CD4-positive, alpha-beta T cell (primary cell): Measurements from ENCODE around the gene COQ7. TPM values are rescaled to one million over a fixed set of nuclear protein-coding genes. Genes with fewer than 3 reads are reported as not detected.

Experiments
- ATAC-seq: fragments of 200-7000 bp; cut with Tn5 transposase; one replicate; pipeline ENCODE4 v1.10.0; 2022; ENCODE audit warnings: mild to moderate bottlenecking; ENCODE audit not compliant: poor library complexity
- CTCF ChIA-PET: fragments of 350-600 bp; sonication (Branson Sonifier 250); formaldehyde crosslinking; loops from one replicate; lab custom pipeline; 2021; ENCODE audit warnings: antibody characterized with exemption, inconsistent platforms; lab: Charles Lee
- POLR2A ChIA-PET: fragments of 350-600 bp; sonication (Branson Sonifier 250); formaldehyde crosslinking; loops from one replicate; lab custom pipeline; 2021; ENCODE audit warnings: antibody characterized with exemption, inconsistent platforms; lab: Charles Lee
- DNase-seq, 14 experiments: peaks; one replicate each; pipeline ENCODE4 v3.0.0-alpha.2; 2013 to 2020; ENCODE audit warnings: mixed read lengths in 2 of 14
- H3K27ac ChIP-seq, 2 donors: one replicate each; pipeline versions ENCODE4 v1.5.1 to v1.7.0; 2013; ENCODE audit warnings: low read length in 2 of 2, low read depth in 1 of 2, mild to moderate bottlenecking in 1 of 2
- H3K27me3 ChIP-seq, 2 experiments: 1 replicate in 1 of 2; 2 replicates in 1 of 2; pipeline versions ENCODE4 v1.6.1 to v1.7.0; 2013; ENCODE audit warnings: low read length in 2 of 2, control low read depth in 1 of 2, mild to moderate bottlenecking in 1 of 2, moderate library complexity in 1 of 2; ENCODE audit not compliant: insufficient read depth in 2 of 2, control insufficient read depth in 1 of 2
- H3K36me3 ChIP-seq: one replicate; pipeline ENCODE4 v1.6.1; 2013; ENCODE audit warnings: low read length, control low read depth; ENCODE audit not compliant: insufficient read depth
- H3K4me1 ChIP-seq: one replicate; pipeline ENCODE4 v1.6.1; 2013; ENCODE audit warnings: low read length, control low read depth; ENCODE audit not compliant: insufficient read depth
- H3K4me3 ChIP-seq: one replicate; pipeline ENCODE4 v1.5.1; 2013; ENCODE audit warnings: mild to moderate bottlenecking, low read length, moderate library complexity
- H3K9me3 ChIP-seq, 2 experiments: 1 replicate in 1 of 2; 2 replicates in 1 of 2; pipeline versions ENCODE4 v1.6.1 to v1.7.0; 2013; ENCODE audit warnings: low read length in 2 of 2, mild to moderate bottlenecking in 2 of 2, control low read depth in 1 of 2, moderate library complexity in 1 of 2; ENCODE audit not compliant: control insufficient read depth in 1 of 2, insufficient read depth in 1 of 2
- H3K27ac Mint-ChIP-seq: one replicate; pipeline ENCODE4 v1.8.0; 2020; ENCODE audit warnings: mixed read lengths
- H3K27me3 Mint-ChIP-seq: one replicate; pipeline ENCODE4 v1.8.0; 2021; ENCODE audit warnings: mixed read lengths
- H3K36me3 Mint-ChIP-seq: one replicate; pipeline ENCODE4 v1.8.0; 2021; ENCODE audit warnings: low read depth, mixed read lengths
- H3K4me1 Mint-ChIP-seq: one replicate; pipeline ENCODE4 v1.8.0; 2021; ENCODE audit warnings: low read depth, mixed read lengths
- H3K4me3 Mint-ChIP-seq: one replicate; pipeline ENCODE4 v1.8.0; 2020; ENCODE audit warnings: mild to moderate bottlenecking, mixed read lengths
- H3K9me3 Mint-ChIP-seq: one replicate; pipeline ENCODE4 v1.8.0; 2020; ENCODE audit warnings: mixed read lengths
- CTCF ChIP-seq: fragments of 200-600 bp; IDR thresholded peaks from one replicate; pipeline ENCODE4 v1.8.0; 2022; ENCODE audit warnings: antibody characterized with exemption, mild to moderate bottlenecking
- intact Hi-C, 2 experiments: fragments of 100-400 bp; cut with DNase I in 1 of 2; cut with micrococcal nuclease in 1 of 2; formaldehyde crosslinking; loops; one replicate each; pipeline versions ENCODE4 v1.15.1 to v1.9.0; 2023 to 2025; cut with DNase I, micrococcal nuclease
- total RNA-seq, 174 experiments: library from RNA in 2 of 174; stranded (reverse) in 2 of 174; gene quantifications; one replicate each; pipeline ENCODE4 v1.2.3 and lab custom pipeline; 2021 to 2026

COQ7 gene
- total RNA-seq, 2 experiments from 2014 or later, result 7.9 to 9.1 TPM

DNA sequence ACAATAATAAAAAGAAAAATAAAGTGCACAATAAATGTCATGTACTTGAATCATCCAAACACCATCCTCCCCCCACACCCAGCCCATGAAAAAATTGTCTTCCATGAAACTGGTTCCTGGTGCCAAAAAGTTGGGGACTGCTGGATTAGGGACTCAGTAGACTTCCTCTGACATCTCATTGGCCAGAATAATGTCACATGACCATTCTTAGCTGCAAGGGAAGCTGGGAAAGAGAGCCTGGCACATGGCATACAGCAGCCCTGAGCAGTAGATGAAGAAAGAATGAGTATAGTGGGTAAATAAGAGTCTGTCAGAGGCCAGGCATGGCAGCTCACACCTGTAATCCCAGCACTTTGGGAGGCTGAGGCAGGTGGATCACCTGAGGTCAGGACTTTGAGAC, 58.9 kb downstream of the COQ7 start:
- Histone ChIP-seq H3K27ac (no peak overlapping the region), H3K27me3 (no peaks in the 10 kb centered on the region), H3K4me1 (peaks cover 4% of the 10 kb centered on the region), H3K4me3 (no peak overlapping the region), H3K36me3 (no peaks in the 10 kb centered on the region), H3K9me3 (peaks cover 0 to 4% of the 10 kb centered on the region in 2 experiments)
- POLR2A ChIA-PET, result no interaction called here
- Mint-ChIP-seq H3K36me3 (no peaks in the 10 kb centered on the region), H3K4me1 (peaks cover 4% of the 10 kb centered on the region), H3K27ac (no peak overlapping the region), H3K9me3 (no peaks in the 10 kb centered on the region), H3K27me3 (no peaks in the 10 kb centered on the region), H3K4me3 (no peak overlapping the region)
- ATAC-seq (no peak), DNase-seq (no peak)
- CTCF ChIA-PET, result no interaction called here
- TF ChIP-seq CTCF, result no peak
- intact Hi-C loops, result no loop called here

GRCh38 chr16:19127205-19127604, 59.8 kb downstream of the COQ7 start:
- intact Hi-C loops, result no loop called here
- Histone ChIP-seq H3K9me3 (peaks cover 0 to 4% of the 10 kb centered on the region in 2 experiments), H3K27ac (no peak overlapping the region), H3K27me3 (no peaks in the 10 kb centered on the region), H3K4me3 (no peak overlapping the region), H3K4me1 (peaks cover 4% of the 10 kb centered on the region), H3K36me3 (no peaks in the 10 kb centered on the region)
- Mint-ChIP-seq H3K27me3 (no peaks in the 10 kb centered on the region), H3K9me3 (no peaks in the 10 kb centered on the region), H3K4me3 (no peak overlapping the region), H3K4me1 (peaks cover 4% of the 10 kb centered on the region), H3K27ac (no peak overlapping the region), H3K36me3 (no peaks in the 10 kb centered on the region)
- POLR2A ChIA-PET, result no interaction called here
- ATAC-seq, result no peak
- no peak for TF ChIP-seq CTCF
- CTCF ChIA-PET, result no interaction called here
- DNase-seq, result no peak

- POLR2A ChIA-PET, result no interaction called here
- H3K4me3 Mint-ChIP-seq, result no peak overlapping the region
- no peak overlapping the region for H3K27ac Mint-ChIP-seq
- no peak overlapping the region for H3K27ac ChIP-seq
- H3K4me3 ChIP-seq, result no peak overlapping the region
- H3K27me3 ChIP-seq, result no peaks in the 10 kb centered on the region
- intact Hi-C loops, result no loop called here
- H3K9me3 ChIP-seq, result peaks cover 0 to 4% of the 10 kb centered on the region in 2 experiments
- H3K27me3 Mint-ChIP-seq, result no peaks in the 10 kb centered on the region
- DNase-seq (no peak), ATAC-seq (no peak)
- no peaks in the 10 kb centered on the region for H3K36me3 Mint-ChIP-seq
- CTCF ChIA-PET, result no interaction called here
- no peaks in the 10 kb centered on the region for H3K36me3 ChIP-seq
- peaks cover 4% of the 10 kb centered on the region for H3K4me1 ChIP-seq
- no peaks in the 10 kb centered on the region for H3K9me3 Mint-ChIP-seq
- no peak for TF ChIP-seq CTCF
- H3K4me1 Mint-ChIP-seq, result peaks cover 4% of the 10 kb centered on the region
Observed at GRCh38 chr16:19127674-19128131, 60.3 kb downstream of the COQ7 start.
